ENCODE measurements around the gene PRR20G. TPM values are rescaled to one million over a fixed set of nuclear protein-coding genes. Genes with fewer than 3 reads are reported as not detected.

PRR20G gene
- polyA plus RNA-seq, 1 donor from 2014 or later: not detected

- Histone ChIP-seq H4K20me1 (ENCODE audit: insufficient read depth) (no peaks in the 10 kb centered on the region), H3K4me2 (ENCODE audit: low read length) (no peak overlapping the region), H3K36me3 (ENCODE audit: insufficient read depth, low read length) (no peaks in the 10 kb centered on the region), H3K9me3 (ENCODE audit: low read length) (peaks cover 6% of the 10 kb centered on the region), H3K27me3 (ENCODE audit: insufficient read depth, low read depth, low read length) (no peaks in the 10 kb centered on the region), H3K27ac (ENCODE audit: low read length) (no peak overlapping the region), H2AFZ (ENCODE audit: low read depth, low read length) (no peak overlapping the region), H3K9me2 (ENCODE audit: insufficient read depth, low read length) (no peaks in the 10 kb centered on the region), H3F3A (ENCODE audit: insufficient read depth, low read length, poor library complexity, severe bottlenecking) (no peaks in the 10 kb centered on the region), H3K9ac (ENCODE audit: low read length) (no peak overlapping the region), H3K79me2 (replicated peaks; ENCODE audit: insufficient read depth, low read length) (no peaks in the 10 kb centered on the region), H3K4me3 (ENCODE audit: low read length) (no peak overlapping the region)
- TF ChIP-seq MXI1 (conservative IDR thresholded peaks at IDR 0.05; ENCODE audit: poor library complexity, severe bottlenecking): no peak
- no peak for TF ChIP-seq POLR2AphosphoS5 (IDR thresholded peaks at IDR 0.05)
- TF ChIP-seq CTCF (IDR thresholded peaks at IDR 0.05; ENCODE audit: poor library complexity, severe bottlenecking): no peak
- TF ChIP-seq EP300 (conservative IDR thresholded peaks at IDR 0.05; ENCODE audit: poor library complexity, severe bottlenecking): no peak
- no peak for TF ChIP-seq SMC3 (conservative IDR thresholded peaks at IDR 0.05; ENCODE audit: poor library complexity)
- no peak for TF ChIP-seq REST (IDR thresholded peaks at IDR 0.05; ENCODE audit: borderline replicate concordance)
- no peak for TF ChIP-seq RAD21 (conservative IDR thresholded peaks at IDR 0.05)
- no peak for TF ChIP-seq TAF1 (IDR thresholded peaks at IDR 0.05; ENCODE audit: low read depth)
- TF ChIP-seq EZH2 (IDR thresholded peaks at IDR 0.05; ENCODE audit: borderline replicate concordance, insufficient read depth, low read length, poor library complexity, severe bottlenecking): no peak
Observed at GRCh38 chr3:127250032-127250431, 37.8 kb downstream of the PRR20G start.

- Histone ChIP-seq H3K9me2 (ENCODE audit: insufficient read depth, low read length) (no peaks in the 10 kb centered on the region), H3F3A (ENCODE audit: insufficient read depth, low read length, poor library complexity, severe bottlenecking) (no peaks in the 10 kb centered on the region), H2AFZ (ENCODE audit: low read depth, low read length) (no peak overlapping the region), H3K79me2 (replicated peaks; ENCODE audit: insufficient read depth, low read length) (no peaks in the 10 kb centered on the region), H3K27ac (ENCODE audit: low read length) (no peak overlapping the region), H3K4me2 (ENCODE audit: low read length) (no peak overlapping the region), H4K20me1 (ENCODE audit: insufficient read depth) (no peaks in the 10 kb centered on the region), H3K9ac (ENCODE audit: low read length) (no peak overlapping the region), H3K9me3 (ENCODE audit: low read length) (peaks cover 6% of the 10 kb centered on the region), H3K4me3 (ENCODE audit: low read length) (no peak overlapping the region), H3K36me3 (ENCODE audit: insufficient read depth, low read length) (no peaks in the 10 kb centered on the region), H3K27me3 (ENCODE audit: insufficient read depth, low read depth, low read length) (no peaks in the 10 kb centered on the region)
- TF ChIP-seq TAF1 (IDR thresholded peaks at IDR 0.05; ENCODE audit: low read depth) (no peak), REST (IDR thresholded peaks at IDR 0.05; ENCODE audit: borderline replicate concordance) (no peak), SMC3 (conservative IDR thresholded peaks at IDR 0.05; ENCODE audit: poor library complexity) (no peak), POLR2AphosphoS5 (IDR thresholded peaks at IDR 0.05) (no peak), EZH2 (IDR thresholded peaks at IDR 0.05; ENCODE audit: borderline replicate concordance, insufficient read depth, low read length, poor library complexity, severe bottlenecking) (no peak), CTCF (IDR thresholded peaks at IDR 0.05; ENCODE audit: poor library complexity, severe bottlenecking) (no peak), MXI1 (conservative IDR thresholded peaks at IDR 0.05; ENCODE audit: poor library complexity, severe bottlenecking) (no peak), RAD21 (conservative IDR thresholded peaks at IDR 0.05) (no peak), EP300 (conservative IDR thresholded peaks at IDR 0.05; ENCODE audit: poor library complexity, severe bottlenecking) (no peak)
Observed at GRCh38 chr3:127247292-127247691, 40.6 kb downstream of the PRR20G start.

Measured in neural cell (in vitro differentiated cells).